Sigmoid colon (tissue), 4 donors: ENCODE data around the gene SEMA6C.

ENCODE experiments used
- POLR2A ChIP-seq, 2 donors: fragments of 450-650 bp; IDR thresholded peaks; one replicate each; pipeline ENCODE4 v1.6.1; 2016; ENCODE audit warnings: antibody characterized with exemption in 2 of 2, mild to moderate bottlenecking in 2 of 2, moderate library complexity in 2 of 2
- POLR2AphosphoS5 ChIP-seq, 4 donors: sonication (generic); formaldehyde crosslinking; IDR thresholded peaks; one replicate each; pipeline ENCODE4 v1.6.1; 2017; ENCODE audit warnings: antibody characterized with exemption in 4 of 4
- TF ChIP-seq, protein P1 (sequence below), 4 experiments: fragments of 450-650 bp in 3 of 4; fragments of 200-600 bp in 1 of 4; IDR thresholded peaks; one replicate each; pipeline ENCODE4 v1.5.1; 2016 to 2019; ENCODE audit warnings: antibody characterized with exemption in 4 of 4, mild to moderate bottlenecking in 3 of 4, moderate library complexity in 2 of 4

DNA sequence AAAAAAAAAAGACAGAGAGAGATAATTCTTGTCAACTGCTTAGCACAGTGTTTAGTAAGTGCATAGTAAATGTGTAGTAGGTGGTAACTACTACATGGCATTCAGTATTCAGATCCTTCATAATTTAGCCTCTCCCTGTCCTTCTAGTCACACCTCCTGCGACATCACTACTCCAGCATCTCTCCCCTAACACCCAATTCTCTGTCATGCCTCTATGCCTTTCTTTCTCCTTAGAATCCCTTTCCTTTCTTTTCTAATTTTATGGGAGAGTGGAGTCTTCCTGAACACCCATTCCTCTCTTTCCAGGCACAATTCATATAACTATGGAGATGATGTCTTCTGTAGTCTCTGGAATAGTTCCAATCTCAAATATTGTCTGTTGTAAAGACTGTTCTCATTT lies 47.4 kb upstream of the SEMA6C start:
- TF ChIP-seq, protein P1, sequence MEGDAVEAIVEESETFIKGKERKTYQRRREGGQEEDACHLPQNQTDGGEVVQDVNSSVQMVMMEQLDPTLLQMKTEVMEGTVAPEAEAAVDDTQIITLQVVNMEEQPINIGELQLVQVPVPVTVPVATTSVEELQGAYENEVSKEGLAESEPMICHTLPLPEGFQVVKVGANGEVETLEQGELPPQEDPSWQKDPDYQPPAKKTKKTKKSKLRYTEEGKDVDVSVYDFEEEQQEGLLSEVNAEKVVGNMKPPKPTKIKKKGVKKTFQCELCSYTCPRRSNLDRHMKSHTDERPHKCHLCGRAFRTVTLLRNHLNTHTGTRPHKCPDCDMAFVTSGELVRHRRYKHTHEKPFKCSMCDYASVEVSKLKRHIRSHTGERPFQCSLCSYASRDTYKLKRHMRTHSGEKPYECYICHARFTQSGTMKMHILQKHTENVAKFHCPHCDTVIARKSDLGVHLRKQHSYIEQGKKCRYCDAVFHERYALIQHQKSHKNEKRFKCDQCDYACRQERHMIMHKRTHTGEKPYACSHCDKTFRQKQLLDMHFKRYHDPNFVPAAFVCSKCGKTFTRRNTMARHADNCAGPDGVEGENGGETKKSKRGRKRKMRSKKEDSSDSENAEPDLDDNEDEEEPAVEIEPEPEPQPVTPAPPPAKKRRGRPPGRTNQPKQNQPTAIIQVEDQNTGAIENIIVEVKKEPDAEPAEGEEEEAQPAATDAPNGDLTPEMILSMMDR (IDR thresholded peaks at IDR 0.05), result no peak
- TF ChIP-seq POLR2A (IDR thresholded peaks at IDR 0.05), result no peak
- TF ChIP-seq POLR2AphosphoS5 (IDR thresholded peaks at IDR 0.05), result no peak
